IMR-90 (cell line): ENCODE results near the gene MAZ. TPM values are rescaled to one million over a fixed set of nuclear protein-coding genes. Genes with fewer than 3 reads are reported as not detected.

Experiments
- ATAC-seq: fragments of 200-7000 bp; cut with Tn5 transposase; 2 replicates; pipeline ENCODE4 v1.9.1; 2020; ENCODE audit warnings: low read depth, mild to moderate bottlenecking, moderate library complexity
- BruUV-seq: library from RNA; stranded (reverse); fragments of 400-500 nt; replicated peaks from 2 replicates; lab custom pipeline; 2021; lab: Mats Ljungman, UMichigan
- CTCF ChIA-PET: fragments of 300-600 bp; formaldehyde crosslinking; extraction: SDS; loops from one replicate; lab custom pipeline; 2021; ENCODE audit warnings: antibody characterized with exemption; lab: Yijun Ruan, JAX
- POLR2A ChIA-PET: fragments of 300-600 bp; sonication (Branson Sonifier 250); formaldehyde crosslinking; loops from one replicate; lab custom pipeline; 2022; ENCODE audit warnings: antibody characterized with exemption; ENCODE audit not compliant: unreplicated experiment; lab: Charles Lee
- DNase-seq: peaks from one replicate; pipeline ENCODE4 v3.0.0; 2013
- H2AFZ ChIP-seq: replicated peaks from 2 replicates; pipeline ENCODE3; 2013; ENCODE audit warnings: low read length, mild to moderate bottlenecking; ENCODE audit not compliant: poor library complexity
- H2AK5ac ChIP-seq: 2 replicates; pipeline ENCODE4 v1.6.1; 2013; ENCODE audit warnings: low read depth, low read length, inconsistent platforms
- H2AK9ac ChIP-seq: replicated peaks from 2 replicates; pipeline ENCODE3; 2013; ENCODE audit warnings: mild to moderate bottlenecking, low read depth, low read length, moderate library complexity; ENCODE audit not compliant: poor library complexity
- H2BK120ac ChIP-seq: 2 replicates; pipeline ENCODE4 v1.6.1; 2013; ENCODE audit warnings: low read depth, low read length, inconsistent platforms
- H2BK15ac ChIP-seq: 3 replicates; pipeline ENCODE4 v1.6.1; 2013; ENCODE audit warnings: low read depth, low read length, inconsistent platforms
- H2BK20ac ChIP-seq: 2 replicates; pipeline ENCODE4 v1.6.1; 2013; ENCODE audit warnings: low read depth, mild to moderate bottlenecking, inconsistent platforms, low read length, moderate library complexity
- H2BK5ac ChIP-seq: 2 replicates; pipeline ENCODE4 v1.6.1; 2013; ENCODE audit warnings: mild to moderate bottlenecking, low read depth, low read length, inconsistent platforms; ENCODE audit not compliant: poor library complexity, severe bottlenecking
- H3K14ac ChIP-seq: replicated peaks from 2 replicates; pipeline ENCODE4 v1.6.1; 2013; ENCODE audit warnings: low read depth, low read length, inconsistent platforms
- H3K18ac ChIP-seq: 2 replicates; pipeline ENCODE4 v1.6.1; 2013; ENCODE audit warnings: low read depth, low read length, control low read depth
- H3K23ac ChIP-seq: 2 replicates; pipeline ENCODE4 v1.6.1; 2013; ENCODE audit warnings: low read depth, low read length, inconsistent platforms
- H3K27ac ChIP-seq: 2 replicates; pipeline ENCODE4 v1.5.1; 2013; ENCODE audit warnings: mild to moderate bottlenecking, control low read depth, low read length; ENCODE audit not compliant: insufficient read depth
- H3K27me3 ChIP-seq: 2 replicates; pipeline ENCODE4 v1.6.1; 2013; ENCODE audit warnings: low read length; ENCODE audit not compliant: control insufficient read depth, insufficient read depth
- H3K36me3 ChIP-seq: 2 replicates; pipeline ENCODE4 v1.6.1; 2013; ENCODE audit warnings: low read length, mixed read lengths; ENCODE audit not compliant: control insufficient read depth, insufficient read depth
- H3K4ac ChIP-seq: 2 replicates; pipeline ENCODE4 v1.6.1; 2013; ENCODE audit warnings: low read depth, low read length, inconsistent platforms
- H3K4me1 ChIP-seq: 2 replicates; pipeline ENCODE4 v1.6.1; 2013; ENCODE audit warnings: low read length, mixed read lengths; ENCODE audit not compliant: control insufficient read depth, insufficient read depth
- H3K4me2 ChIP-seq: 2 replicates; pipeline ENCODE4 v1.6.1; 2013; ENCODE audit warnings: low read depth, mild to moderate bottlenecking, control low read depth, low read length, moderate library complexity
- H3K4me3 ChIP-seq: 2 replicates; pipeline ENCODE4 v1.5.1; 2013; ENCODE audit warnings: low read depth, mild to moderate bottlenecking, control low read depth, low read length, moderate library complexity; ENCODE audit not compliant: insufficient read depth
- H3K56ac ChIP-seq: 2 replicates; pipeline ENCODE4 v1.6.1; 2013; ENCODE audit warnings: low read length, inconsistent platforms; ENCODE audit not compliant: insufficient read depth; ENCODE audit errors: extremely low read depth
- H3K79me1 ChIP-seq, 2 experiments: 2 replicates each; pipeline ENCODE4 v1.6.1; 2013; ENCODE audit warnings: low read length in 2 of 2, inconsistent platforms in 1 of 2, low read depth in 1 of 2
- H3K9ac ChIP-seq: 2 replicates; pipeline ENCODE4 v1.6.1; 2013; ENCODE audit warnings: low read depth, low read length, control low read depth
- H3K9me1 ChIP-seq: 2 replicates; pipeline ENCODE4 v1.6.1; 2013; ENCODE audit warnings: low read length, inconsistent platforms; ENCODE audit not compliant: insufficient read depth
- H3K9me3 ChIP-seq: 2 replicates; pipeline ENCODE4 v1.6.1; 2013; ENCODE audit warnings: low read length; ENCODE audit not compliant: control insufficient read depth, insufficient read depth
- H4K20me1 ChIP-seq: 2 replicates; pipeline ENCODE4 v1.6.1; 2013; ENCODE audit warnings: low read length, inconsistent platforms; ENCODE audit not compliant: insufficient read depth
- H4K5ac ChIP-seq: 2 replicates; pipeline ENCODE4 v1.6.1; 2013; ENCODE audit warnings: mild to moderate bottlenecking, low read depth, low read length, control low read depth
- H4K8ac ChIP-seq, 2 experiments: 2 replicates each; pipeline ENCODE4 v1.6.1; 2013; ENCODE audit warnings: low read depth in 2 of 2, low read length in 2 of 2, control low read depth in 1 of 2, inconsistent platforms in 1 of 2
- H4K91ac ChIP-seq: 2 replicates; pipeline ENCODE4 v1.6.1; 2013; ENCODE audit warnings: low read depth, low read length, inconsistent platforms; ENCODE audit not compliant: insufficient read depth
- BHLHE40 ChIP-seq: fragments of 150-350 bp; IDR thresholded peaks from 2 replicates; pipeline ENCODE4 v1.6.1; 2016; ENCODE audit warnings: mild to moderate bottlenecking, low read depth, low read length
- CEBPB ChIP-seq: IDR thresholded peaks from 2 replicates; pipeline ENCODE4 v1.6.1; 2012; ENCODE audit warnings: low read depth, low read length, improper control_type of control experiment
- CHD1 ChIP-seq: IDR thresholded peaks from 2 replicates; pipeline ENCODE4 v1.6.1; 2012; ENCODE audit warnings: low read depth, low read length, improper control_type of control experiment
- FOS ChIP-seq: fragments of 150-350 bp; IDR thresholded peaks from 2 replicates; pipeline ENCODE4 v1.6.1; 2016; ENCODE audit warnings: low read depth, low read length
- MAFK ChIP-seq: IDR thresholded peaks from 2 replicates; pipeline ENCODE4 v1.6.1; 2012; ENCODE audit warnings: low read depth, low read length, improper control_type of control experiment
- MAZ ChIP-seq: IDR thresholded peaks from 2 replicates; pipeline ENCODE4 v1.6.1; 2012; ENCODE audit warnings: low read depth, mild to moderate bottlenecking, low read length, improper control_type of control experiment, moderate library complexity, borderline replicate concordance
- MXI1 ChIP-seq: IDR thresholded peaks from 2 replicates; pipeline ENCODE4 v1.6.1; 2012; ENCODE audit warnings: low read depth, mild to moderate bottlenecking, low read length, moderate library complexity, borderline replicate concordance
- NFE2L2 ChIP-seq: fragments of 150-350 bp; IDR thresholded peaks from 2 replicates; pipeline ENCODE4 v1.6.1; 2016; ENCODE audit warnings: low read depth, mild to moderate bottlenecking, low read length
- POLR2A ChIP-seq: IDR thresholded peaks from 2 replicates; pipeline ENCODE4 v1.6.1; 2012; ENCODE audit warnings: mild to moderate bottlenecking, low read depth, low read length
- RAD21 ChIP-seq: IDR thresholded peaks from 2 replicates; pipeline ENCODE4 v1.6.1; 2012; ENCODE audit warnings: low read length, improper control_type of control experiment
- RCOR1 ChIP-seq: IDR thresholded peaks from 2 replicates; pipeline ENCODE4 v1.6.1; 2012; ENCODE audit warnings: mild to moderate bottlenecking, low read length, improper control_type of control experiment; ENCODE audit not compliant: insufficient replicate concordance
- RFX5 ChIP-seq: IDR thresholded peaks from 2 replicates; pipeline ENCODE4 v1.8.0; 2012; ENCODE audit warnings: low read depth, mild to moderate bottlenecking, low read length, moderate library complexity
- SMC3 ChIP-seq: fragments of 150-350 bp; IDR thresholded peaks from 2 replicates; pipeline ENCODE4 v1.6.1; 2016; ENCODE audit warnings: low read depth, mild to moderate bottlenecking, antibody characterized with exemption, low read length, moderate library complexity
- WGBS, 2 experiments: methylation state at CpG; one replicate each; pipeline versions ENCODE4 v1.1.5 to v1.1.7; 2013; ENCODE audit warnings: missing lambda C conversion rate in 2 of 2; ENCODE audit not compliant: insufficient read length in 1 of 2; ENCODE audit errors: extremely low coverage in 2 of 2; 5-methylcytosine and 5-hydroxymethylcytosine counted together
- dilution Hi-C: fragments of 300-500 bp; cut with HindIII; formaldehyde crosslinking; loops from one replicate; pipeline ENCODE4 v1.14.3; 2018; ENCODE audit warnings: low sequenced_read_pairs; ENCODE audit not compliant: unreplicated experiment
- in situ Hi-C: fragments of 300-500 bp; cut with MboI; formaldehyde crosslinking; loops from 3 replicates; pipeline ENCODE4 v1.14.3; 2019; ENCODE audit warnings: low sequenced_read_pairs, inconsistent platforms, mixed read lengths
- intact Hi-C: fragments of 100-400 bp; cut with micrococcal nuclease; formaldehyde crosslinking; loops from 2 replicates; pipeline ENCODE4 v1.10.0; 2022
- polyA plus RNA-seq, 3 experiments: library from polyadenylated mRNA; depleted of rRNA; stranded (reverse); fragments of >200 nt; gene quantifications; 2 replicates each; pipeline ENCODE4 v1.2.3, GENCODE V29; 2012; ENCODE audit warnings: low replicate concordance in 1 of 3
- total RNA-seq: library from RNA; depleted of rRNA; stranded (reverse); fragments of >200 nt; gene quantifications from 2 replicates; pipeline ENCODE4 v1.2.3, GENCODE V29; 2012
- TF ChIP-seq, protein P1 (sequence below): fragments of 150-350 bp; IDR thresholded peaks from 2 replicates; pipeline ENCODE4 v1.6.1; 2017; ENCODE audit warnings: mild to moderate bottlenecking, antibody characterized with exemption, low read length, low read depth
- TF ChIP-seq, protein P2 (sequence below): conservative IDR thresholded peaks from 2 replicates; pipeline ENCODE4 v1.5.1; 2012; ENCODE audit warnings: mild to moderate bottlenecking, low read depth, low read length, improper control_type of control experiment
- TF ChIP-seq, protein P3 (sequence below): fragments of 150-350 bp; IDR thresholded peaks from 2 replicates; pipeline ENCODE4 v1.6.1; 2016; ENCODE audit warnings: low read depth, mild to moderate bottlenecking, low read length, moderate library complexity, borderline replicate concordance

The MAZ gene
- total and polyA plus RNA-seq, 2 of the 4 experiments (the other 2 are of a cell fraction) = 113 to 138 TPM

DNA sequence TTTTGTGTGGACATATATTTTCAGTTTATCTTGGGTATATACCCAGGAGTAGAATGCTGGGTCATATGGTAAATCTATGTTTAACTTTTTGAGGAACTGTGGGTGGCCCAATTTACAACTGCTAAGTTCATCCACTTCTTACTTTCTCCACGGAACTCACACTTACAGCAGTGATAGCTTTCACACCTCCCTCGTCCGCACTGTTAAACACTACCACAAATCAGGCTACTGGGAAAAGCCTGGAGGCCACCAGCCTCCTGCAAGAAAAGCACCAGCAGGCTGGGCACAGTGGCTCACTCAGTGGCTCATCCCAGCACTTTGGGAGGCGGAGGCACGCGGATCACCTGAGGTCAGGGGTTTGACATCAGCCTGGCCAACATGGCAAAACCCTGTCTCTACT lies 43.0 kb upstream of the MAZ start:
- no TSS peak for BruUV-seq
- in situ Hi-C loops = no loop called here
- Histone ChIP-seq H4K5ac (no peak overlapping the region), H3K18ac (no peak overlapping the region), H3K4me1 (no peaks in the 10 kb centered on the region), H3K9me1 (no peaks in the 10 kb centered on the region), H4K8ac (no peak overlapping the region), H2BK120ac (no peak overlapping the region), H2BK5ac (no peak overlapping the region), H3K23ac (no peak overlapping the region), H2AFZ (no peak overlapping the region), H2BK20ac (no peak overlapping the region), H3K9ac (no peak overlapping the region), H3K79me1 (no peaks in the 10 kb centered on the region), H3K9me3 (no peaks in the 10 kb centered on the region), H3K27ac (no peak overlapping the region), H3K4ac (no peak overlapping the region), H2BK15ac (no peak overlapping the region), H4K20me1 (no peaks in the 10 kb centered on the region), H2AK5ac (no peak overlapping the region), H3K4me3 (no peak overlapping the region), H3K14ac (no peak overlapping the region), H3K4me2 (no peak overlapping the region), H4K91ac (no peak overlapping the region), H3K56ac (no peak overlapping the region), H3K36me3 (no peaks in the 10 kb centered on the region), H2AK9ac (no peak overlapping the region), H3K27me3 (peaks cover 7% of the 10 kb centered on the region)
- dilution Hi-C loops = no loop called here
- ATAC-seq (no peak), DNase-seq (no peak)
- TF ChIP-seq POLR2A (no peak), MAZ (no peak), RCOR1 (no peak), SMC3 (no peak), MXI1 (no peak), CEBPB (no peak), CHD1 (no peak), BHLHE40 (no peak), RFX5 (no peak), NFE2L2 (no peak), RAD21 (no peak), FOS (no peak), MAFK (no peak)
- TF ChIP-seq, protein P1, sequence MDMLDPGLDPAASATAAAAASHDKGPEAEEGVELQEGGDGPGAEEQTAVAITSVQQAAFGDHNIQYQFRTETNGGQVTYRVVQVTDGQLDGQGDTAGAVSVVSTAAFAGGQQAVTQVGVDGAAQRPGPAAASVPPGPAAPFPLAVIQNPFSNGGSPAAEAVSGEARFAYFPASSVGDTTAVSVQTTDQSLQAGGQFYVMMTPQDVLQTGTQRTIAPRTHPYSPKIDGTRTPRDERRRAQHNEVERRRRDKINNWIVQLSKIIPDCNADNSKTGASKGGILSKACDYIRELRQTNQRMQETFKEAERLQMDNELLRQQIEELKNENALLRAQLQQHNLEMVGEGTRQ = no peak
- TF ChIP-seq, protein P2, sequence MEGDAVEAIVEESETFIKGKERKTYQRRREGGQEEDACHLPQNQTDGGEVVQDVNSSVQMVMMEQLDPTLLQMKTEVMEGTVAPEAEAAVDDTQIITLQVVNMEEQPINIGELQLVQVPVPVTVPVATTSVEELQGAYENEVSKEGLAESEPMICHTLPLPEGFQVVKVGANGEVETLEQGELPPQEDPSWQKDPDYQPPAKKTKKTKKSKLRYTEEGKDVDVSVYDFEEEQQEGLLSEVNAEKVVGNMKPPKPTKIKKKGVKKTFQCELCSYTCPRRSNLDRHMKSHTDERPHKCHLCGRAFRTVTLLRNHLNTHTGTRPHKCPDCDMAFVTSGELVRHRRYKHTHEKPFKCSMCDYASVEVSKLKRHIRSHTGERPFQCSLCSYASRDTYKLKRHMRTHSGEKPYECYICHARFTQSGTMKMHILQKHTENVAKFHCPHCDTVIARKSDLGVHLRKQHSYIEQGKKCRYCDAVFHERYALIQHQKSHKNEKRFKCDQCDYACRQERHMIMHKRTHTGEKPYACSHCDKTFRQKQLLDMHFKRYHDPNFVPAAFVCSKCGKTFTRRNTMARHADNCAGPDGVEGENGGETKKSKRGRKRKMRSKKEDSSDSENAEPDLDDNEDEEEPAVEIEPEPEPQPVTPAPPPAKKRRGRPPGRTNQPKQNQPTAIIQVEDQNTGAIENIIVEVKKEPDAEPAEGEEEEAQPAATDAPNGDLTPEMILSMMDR = no peak
- TF ChIP-seq, protein P3, sequence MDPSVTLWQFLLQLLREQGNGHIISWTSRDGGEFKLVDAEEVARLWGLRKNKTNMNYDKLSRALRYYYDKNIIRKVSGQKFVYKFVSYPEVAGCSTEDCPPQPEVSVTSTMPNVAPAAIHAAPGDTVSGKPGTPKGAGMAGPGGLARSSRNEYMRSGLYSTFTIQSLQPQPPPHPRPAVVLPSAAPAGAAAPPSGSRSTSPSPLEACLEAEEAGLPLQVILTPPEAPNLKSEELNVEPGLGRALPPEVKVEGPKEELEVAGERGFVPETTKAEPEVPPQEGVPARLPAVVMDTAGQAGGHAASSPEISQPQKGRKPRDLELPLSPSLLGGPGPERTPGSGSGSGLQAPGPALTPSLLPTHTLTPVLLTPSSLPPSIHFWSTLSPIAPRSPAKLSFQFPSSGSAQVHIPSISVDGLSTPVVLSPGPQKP = no peak
- intact Hi-C loops = no loop called here
- CTCF ChIA-PET = no interaction called here
- POLR2A ChIA-PET = no interaction called here
- no CpG with 5 or more reads among the region's 6 CpGs for WGBS, 2 experiments
